HEK293 (cell line): ENCODE data around the gene HOMER1.

ENCODE experiments used
- CTCF ChIA-PET: fragments of 350-600 bp; formaldehyde crosslinking; extraction: SDS; loops from one replicate; lab custom pipeline; 2021; ENCODE audit warnings: antibody characterized with exemption; lab: Yijun Ruan, JAX
- POLR2A ChIA-PET: fragments of 300-600 bp; formaldehyde crosslinking; extraction: SDS; loops from one replicate; lab custom pipeline; 2020; ENCODE audit warnings: antibody characterized with exemption, inconsistent platforms; lab: Yijun Ruan, JAX
- H3K27ac ChIP-seq: fragments of 200-500 bp; sonication (Bioruptor generic); 2 replicates; pipeline ENCODE4 v1.5.1; 2014; ENCODE audit warnings: low read depth, low read length, control low read depth, inconsistent platforms; ENCODE audit errors: extremely low read depth
- H3K36me3 ChIP-seq, 2 experiments: fragments of 200-500 bp in 1 of 2; sonication (Bioruptor generic) in 1 of 2; 1 replicate in 1 of 2; 2 replicates in 1 of 2; pipeline ENCODE4 v1.5.1; 2014 to 2017; ENCODE audit warnings: inconsistent platforms in 2 of 2, low read length in 2 of 2; ENCODE audit not compliant: control insufficient read depth in 2 of 2, insufficient read depth in 1 of 2
- H3K4me1 ChIP-seq: fragments of 200-500 bp; sonication (Bioruptor generic); 2 replicates; pipeline ENCODE4 v1.5.1; 2014; ENCODE audit warnings: mild to moderate bottlenecking, low read length, inconsistent platforms; ENCODE audit not compliant: control insufficient read depth, insufficient read depth
- H3K4me3 ChIP-seq: 2 replicates; pipeline ENCODE4 v1.5.1; 2011; ENCODE audit warnings: low read depth, mild to moderate bottlenecking, control low read depth, low read length, moderate library complexity
- H3K9me3 ChIP-seq: fragments of 200-500 bp; sonication (Bioruptor generic); 2 replicates; pipeline ENCODE4 v1.5.1; 2014; ENCODE audit warnings: low read depth, low read length, inconsistent platforms; ENCODE audit not compliant: control insufficient read depth, insufficient read depth
- GLI2 ChIP-seq: fragments of 450-650 bp; formaldehyde crosslinking; IDR thresholded peaks from 2 replicates; pipeline ENCODE4; 2017; ENCODE audit warnings: missing biosample characterization, missing genetic modification characterization, low read depth, borderline replicate concordance
- GLIS2 ChIP-seq: fragments of 450-650 bp; formaldehyde crosslinking; IDR thresholded peaks from 2 replicates; pipeline ENCODE4 v1.5.1; 2016; ENCODE audit warnings: missing biosample characterization, missing genetic modification characterization
- HOXA7 ChIP-seq: sonication (generic); formaldehyde crosslinking; IDR thresholded peaks from 2 replicates; pipeline ENCODE4 v1.8.1; 2022; ENCODE audit warnings: missing genetic modification reagents, borderline replicate concordance
- SCRT2 ChIP-seq: fragments of 450-650 bp; formaldehyde crosslinking; IDR thresholded peaks from 2 replicates; pipeline ENCODE4 v1.5.1; 2016; ENCODE audit warnings: missing biosample characterization, missing genetic modification characterization
- TRIM28 ChIP-seq: IDR thresholded peaks from 2 replicates; pipeline ENCODE4 v1.6.1; 2011; ENCODE audit warnings: low read length, control low read depth, borderline replicate concordance
- ZBTB8A ChIP-seq: fragments of 450-650 bp; formaldehyde crosslinking; IDR thresholded peaks from 2 replicates; pipeline ENCODE4 v1.5.1; 2016; ENCODE audit warnings: missing biosample characterization, missing genetic modification characterization
- ZFP3 ChIP-seq: fragments of 450-650 bp; formaldehyde crosslinking; IDR thresholded peaks from 2 replicates; pipeline ENCODE4 v1.5.1; 2016; ENCODE audit warnings: low read depth, missing biosample characterization, missing genetic modification characterization
- ZNF16 ChIP-seq: fragments of 450-650 bp; formaldehyde crosslinking; IDR thresholded peaks from 2 replicates; pipeline ENCODE4 v1.5.1; 2016; ENCODE audit warnings: low read depth, missing biosample characterization, missing genetic modification characterization
- ZNF19 ChIP-seq: fragments of 450-650 bp; formaldehyde crosslinking; IDR thresholded peaks from 2 replicates; pipeline ENCODE4; 2016; ENCODE audit warnings: missing biosample characterization, missing genetic modification characterization, low read depth
- ZNF335 ChIP-seq: fragments of 450-650 bp; formaldehyde crosslinking; conservative IDR thresholded peaks from 2 replicates; pipeline ENCODE4 v1.5.1; 2016; ENCODE audit warnings: missing biosample characterization, missing genetic modification characterization
- ZNF394 ChIP-seq: fragments of 450-650 bp; formaldehyde crosslinking; IDR thresholded peaks from 2 replicates; pipeline ENCODE4 v1.5.1; 2016; ENCODE audit warnings: missing biosample characterization, missing genetic modification characterization, mild to moderate bottlenecking, moderate library complexity, borderline replicate concordance
- ZNF426 ChIP-seq: fragments of 450-650 bp; formaldehyde crosslinking; IDR thresholded peaks from 2 replicates; pipeline ENCODE4 v1.5.1; 2017; ENCODE audit warnings: missing biosample characterization, missing genetic modification characterization, mild to moderate bottlenecking, inconsistent platforms, moderate library complexity
- ZNF555 ChIP-seq: fragments of 450-650 bp; formaldehyde crosslinking; conservative IDR thresholded peaks from 2 replicates; pipeline ENCODE4 v1.5.1; 2017; ENCODE audit warnings: missing biosample characterization, mild to moderate bottlenecking, missing genetic modification characterization, inconsistent platforms
- ZNF670 ChIP-seq: fragments of 450-650 bp; formaldehyde crosslinking; IDR thresholded peaks from 2 replicates; pipeline ENCODE4 v1.5.1; 2016; ENCODE audit warnings: missing biosample characterization, missing genetic modification characterization, low read depth
- TF ChIP-seq, protein P1 (sequence below): IDR thresholded peaks from 2 replicates; pipeline ENCODE4 v1.6.1; 2011; ENCODE audit warnings: mild to moderate bottlenecking, low read depth, low read length, borderline replicate concordance
- TF ChIP-seq, protein P2 (sequence below): fragments of 450-650 bp; formaldehyde crosslinking; IDR thresholded peaks from 2 replicates; pipeline ENCODE4 v1.5.1; 2017; ENCODE audit warnings: missing biosample characterization, missing genetic modification characterization
- TF ChIP-seq, protein P3 (sequence below): fragments of 450-650 bp; formaldehyde crosslinking; IDR thresholded peaks from 2 replicates; pipeline ENCODE4 v1.5.1; 2017; ENCODE audit warnings: missing biosample characterization, mild to moderate bottlenecking, missing genetic modification characterization, moderate library complexity
- TF ChIP-seq, protein P4 (sequence below): fragments of 450-650 bp; formaldehyde crosslinking; IDR thresholded peaks from 2 replicates; pipeline ENCODE4 v1.5.1; 2016; ENCODE audit warnings: missing biosample characterization, missing genetic modification characterization, borderline replicate concordance

HOMER1 gene

DNA sequence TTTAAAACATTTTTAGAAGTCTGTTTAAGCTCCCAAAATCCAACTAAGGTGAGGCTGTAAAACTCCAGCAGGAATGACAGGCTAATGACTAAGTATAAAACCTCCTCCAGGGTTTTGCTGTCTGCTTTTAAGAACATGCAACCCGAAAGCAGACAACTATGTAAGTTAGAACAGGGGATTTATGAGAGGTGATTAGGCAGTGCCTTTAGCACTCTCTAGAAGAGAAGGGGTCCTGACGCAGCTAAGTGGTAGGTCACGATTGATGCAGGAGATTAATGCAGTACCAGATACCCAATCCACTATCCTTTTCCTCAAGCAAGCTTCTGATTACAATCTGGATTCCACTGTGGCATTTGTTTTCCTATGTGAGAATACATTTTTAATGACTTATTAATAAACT, 25.9 kb downstream of the HOMER1 start:
- Histone ChIP-seq H3K4me3 (no peak overlapping the region), H3K9me3 (no peaks in the 10 kb centered on the region), H3K27ac (no peak overlapping the region), H3K4me1 (peaks cover 7% of the 10 kb centered on the region), H3K36me3 (no peaks in the 10 kb centered on the region; a peak in 1 of 3 replicates)
- TF ChIP-seq ZNF335 (tag by site-specific recombination): peak; percentile 48
- no peak for TF ChIP-seq ZNF19 (tag by site-specific recombination)
- ChIA-PET CTCF (interaction anchor here (0.6 to 1.0 kb wide), 3 partner anchors 27 to 433 kb away, joined by 3 read pairs; no protein-coding TSS in a partner anchor), POLR2A (no interaction called here)

DNA sequence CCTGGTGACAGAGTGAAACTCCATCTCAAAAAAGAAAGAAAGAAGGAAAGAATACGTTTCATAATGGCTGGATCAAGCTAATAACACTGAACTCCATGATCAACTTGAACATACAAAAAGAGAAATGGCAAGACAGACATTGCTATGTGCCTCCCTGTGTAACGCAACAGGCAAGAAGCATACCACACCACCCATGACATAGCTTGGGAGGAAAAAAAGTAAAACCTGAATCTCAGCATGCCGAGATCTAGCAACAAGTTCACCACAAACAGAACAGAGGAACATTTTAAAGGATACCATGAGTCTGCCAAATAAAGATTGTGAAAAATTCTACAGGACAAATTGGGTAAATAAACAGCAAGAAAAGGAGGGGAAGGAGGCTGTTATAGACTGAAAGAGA, 26.7 kb downstream of the HOMER1 start:
- H3K27ac ChIP-seq: no peak overlapping the region
- TF ChIP-seq ZNF555: no peak
- 0 out of 2 replicates have a peak, but pooled peaks have one; percentile 23 for TF ChIP-seq SCRT2 (tag by site-specific recombination)
- ChIA-PET POLR2A (no interaction called here), CTCF (interaction anchor here (0.6 kb wide), 3 partner anchors 54 to 432 kb away, joined by 3 read pairs; no protein-coding TSS in a partner anchor)
- peaks cover 7% of the 10 kb centered on the region for H3K4me1 ChIP-seq
- H3K36me3 ChIP-seq: no peaks in the 10 kb centered on the region; a peak in 1 of 3 replicates
- H3K4me3 ChIP-seq: no peak overlapping the region
- no peaks in the 10 kb centered on the region for H3K9me3 ChIP-seq

DNA sequence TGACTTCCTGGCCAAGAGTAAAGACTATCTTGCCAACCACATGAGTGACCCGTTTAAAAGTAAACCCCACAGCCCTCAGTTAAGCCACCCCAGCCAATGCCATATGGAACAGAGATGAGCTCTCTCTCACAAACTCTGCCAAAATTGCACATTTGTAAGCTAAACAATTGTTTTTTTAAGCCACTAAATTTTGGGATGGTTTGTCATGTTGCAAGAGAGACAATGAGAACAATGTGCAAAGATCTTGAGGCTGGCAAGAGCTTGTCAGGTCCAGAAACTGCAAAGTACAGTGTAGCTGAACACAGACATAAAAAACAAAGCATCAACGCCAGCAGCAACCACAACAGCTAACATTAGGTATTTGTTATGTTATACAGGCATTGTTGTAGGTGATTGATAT, 27.8 kb downstream of the HOMER1 start:
- Histone ChIP-seq H3K36me3 (no peaks in the 10 kb centered on the region; a peak in 1 of 3 replicates), H3K4me1 (peaks cover 9% of the 10 kb centered on the region), H3K4me3 (no peak overlapping the region), H3K9me3 (no peaks in the 10 kb centered on the region), H3K27ac (no peak overlapping the region)
- CTCF ChIA-PET: interaction anchor here (0.6 to 0.9 kb wide), 3 partner anchors 22 to 510 kb away, joined by 4 to 7 read pairs (median 5); no protein-coding TSS in a partner anchor
- no peak for TF ChIP-seq GLI2 (tag by site-specific recombination)
- TF ChIP-seq, protein P1, sequence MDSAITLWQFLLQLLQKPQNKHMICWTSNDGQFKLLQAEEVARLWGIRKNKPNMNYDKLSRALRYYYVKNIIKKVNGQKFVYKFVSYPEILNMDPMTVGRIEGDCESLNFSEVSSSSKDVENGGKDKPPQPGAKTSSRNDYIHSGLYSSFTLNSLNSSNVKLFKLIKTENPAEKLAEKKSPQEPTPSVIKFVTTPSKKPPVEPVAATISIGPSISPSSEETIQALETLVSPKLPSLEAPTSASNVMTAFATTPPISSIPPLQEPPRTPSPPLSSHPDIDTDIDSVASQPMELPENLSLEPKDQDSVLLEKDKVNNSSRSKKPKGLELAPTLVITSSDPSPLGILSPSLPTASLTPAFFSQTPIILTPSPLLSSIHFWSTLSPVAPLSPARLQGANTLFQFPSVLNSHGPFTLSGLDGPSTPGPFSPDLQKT: no peak
- no peak for TF ChIP-seq ZFP3 (tag by site-specific recombination)
- no peak for TF ChIP-seq TRIM28
- TF ChIP-seq ZNF16 (tag by site-specific recombination): no peak
- no peak for TF ChIP-seq HOXA7
- TF ChIP-seq GLIS2 (tag by site-specific recombination): no peak
- TF ChIP-seq ZNF670 (tag by site-specific recombination): no peak
- TF ChIP-seq ZNF394 (tag by site-specific recombination): no peak
- no peak for TF ChIP-seq ZNF426
- TF ChIP-seq, protein P2, sequence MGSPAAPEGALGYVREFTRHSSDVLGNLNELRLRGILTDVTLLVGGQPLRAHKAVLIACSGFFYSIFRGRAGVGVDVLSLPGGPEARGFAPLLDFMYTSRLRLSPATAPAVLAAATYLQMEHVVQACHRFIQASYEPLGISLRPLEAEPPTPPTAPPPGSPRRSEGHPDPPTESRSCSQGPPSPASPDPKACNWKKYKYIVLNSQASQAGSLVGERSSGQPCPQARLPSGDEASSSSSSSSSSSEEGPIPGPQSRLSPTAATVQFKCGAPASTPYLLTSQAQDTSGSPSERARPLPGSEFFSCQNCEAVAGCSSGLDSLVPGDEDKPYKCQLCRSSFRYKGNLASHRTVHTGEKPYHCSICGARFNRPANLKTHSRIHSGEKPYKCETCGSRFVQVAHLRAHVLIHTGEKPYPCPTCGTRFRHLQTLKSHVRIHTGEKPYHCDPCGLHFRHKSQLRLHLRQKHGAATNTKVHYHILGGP (tag by site-specific recombination): no peak
- TF ChIP-seq, protein P3, sequence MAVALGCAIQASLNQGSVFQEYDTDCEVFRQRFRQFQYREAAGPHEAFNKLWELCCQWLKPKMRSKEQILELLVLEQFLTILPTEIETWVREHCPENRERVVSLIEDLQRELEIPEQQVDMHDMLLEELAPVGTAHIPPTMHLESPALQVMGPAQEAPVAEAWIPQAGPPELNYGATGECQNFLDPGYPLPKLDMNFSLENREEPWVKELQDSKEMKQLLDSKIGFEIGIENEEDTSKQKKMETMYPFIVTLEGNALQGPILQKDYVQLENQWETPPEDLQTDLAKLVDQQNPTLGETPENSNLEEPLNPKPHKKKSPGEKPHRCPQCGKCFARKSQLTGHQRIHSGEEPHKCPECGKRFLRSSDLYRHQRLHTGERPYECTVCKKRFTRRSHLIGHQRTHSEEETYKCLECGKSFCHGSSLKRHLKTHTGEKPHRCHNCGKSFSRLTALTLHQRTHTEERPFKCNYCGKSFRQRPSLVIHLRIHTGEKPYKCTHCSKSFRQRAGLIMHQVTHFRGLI (tag by site-specific recombination): no peak
- TF ChIP-seq ZBTB8A (tag by site-specific recombination): no peak
- TF ChIP-seq, protein P4, sequence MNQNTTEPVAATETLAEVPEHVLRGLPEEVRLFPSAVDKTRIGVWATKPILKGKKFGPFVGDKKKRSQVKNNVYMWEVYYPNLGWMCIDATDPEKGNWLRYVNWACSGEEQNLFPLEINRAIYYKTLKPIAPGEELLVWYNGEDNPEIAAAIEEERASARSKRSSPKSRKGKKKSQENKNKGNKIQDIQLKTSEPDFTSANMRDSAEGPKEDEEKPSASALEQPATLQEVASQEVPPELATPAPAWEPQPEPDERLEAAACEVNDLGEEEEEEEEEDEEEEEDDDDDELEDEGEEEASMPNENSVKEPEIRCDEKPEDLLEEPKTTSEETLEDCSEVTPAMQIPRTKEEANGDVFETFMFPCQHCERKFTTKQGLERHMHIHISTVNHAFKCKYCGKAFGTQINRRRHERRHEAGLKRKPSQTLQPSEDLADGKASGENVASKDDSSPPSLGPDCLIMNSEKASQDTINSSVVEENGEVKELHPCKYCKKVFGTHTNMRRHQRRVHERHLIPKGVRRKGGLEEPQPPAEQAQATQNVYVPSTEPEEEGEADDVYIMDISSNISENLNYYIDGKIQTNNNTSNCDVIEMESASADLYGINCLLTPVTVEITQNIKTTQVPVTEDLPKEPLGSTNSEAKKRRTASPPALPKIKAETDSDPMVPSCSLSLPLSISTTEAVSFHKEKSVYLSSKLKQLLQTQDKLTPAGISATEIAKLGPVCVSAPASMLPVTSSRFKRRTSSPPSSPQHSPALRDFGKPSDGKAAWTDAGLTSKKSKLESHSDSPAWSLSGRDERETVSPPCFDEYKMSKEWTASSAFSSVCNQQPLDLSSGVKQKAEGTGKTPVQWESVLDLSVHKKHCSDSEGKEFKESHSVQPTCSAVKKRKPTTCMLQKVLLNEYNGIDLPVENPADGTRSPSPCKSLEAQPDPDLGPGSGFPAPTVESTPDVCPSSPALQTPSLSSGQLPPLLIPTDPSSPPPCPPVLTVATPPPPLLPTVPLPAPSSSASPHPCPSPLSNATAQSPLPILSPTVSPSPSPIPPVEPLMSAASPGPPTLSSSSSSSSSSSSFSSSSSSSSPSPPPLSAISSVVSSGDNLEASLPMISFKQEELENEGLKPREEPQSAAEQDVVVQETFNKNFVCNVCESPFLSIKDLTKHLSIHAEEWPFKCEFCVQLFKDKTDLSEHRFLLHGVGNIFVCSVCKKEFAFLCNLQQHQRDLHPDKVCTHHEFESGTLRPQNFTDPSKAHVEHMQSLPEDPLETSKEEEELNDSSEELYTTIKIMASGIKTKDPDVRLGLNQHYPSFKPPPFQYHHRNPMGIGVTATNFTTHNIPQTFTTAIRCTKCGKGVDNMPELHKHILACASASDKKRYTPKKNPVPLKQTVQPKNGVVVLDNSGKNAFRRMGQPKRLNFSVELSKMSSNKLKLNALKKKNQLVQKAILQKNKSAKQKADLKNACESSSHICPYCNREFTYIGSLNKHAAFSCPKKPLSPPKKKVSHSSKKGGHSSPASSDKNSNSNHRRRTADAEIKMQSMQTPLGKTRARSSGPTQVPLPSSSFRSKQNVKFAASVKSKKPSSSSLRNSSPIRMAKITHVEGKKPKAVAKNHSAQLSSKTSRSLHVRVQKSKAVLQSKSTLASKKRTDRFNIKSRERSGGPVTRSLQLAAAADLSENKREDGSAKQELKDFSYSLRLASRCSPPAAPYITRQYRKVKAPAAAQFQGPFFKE: no peak
- POLR2A ChIA-PET: no interaction called here
